Activated gamma-delta T cell treated with Interleukin-2 at 50 U/mL for 16 hours (primary cell): ENCODE data around the gene CACNA1D.

Experiments
- DNase-seq: peaks from one replicate; pipeline ENCODE4 v3.0.0-alpha.2; 2020

The CACNA1D gene

GRCh38 chr3:53800041-53800906, 305.9 kb downstream of the CACNA1D start:
- DNase-seq = no peak

- no peak for DNase-seq
Measured at GRCh38 chr3:53801319-53801718, 306.9 kb downstream of the CACNA1D start.

GRCh38 chr3:53802256-53802880, 308.0 kb downstream of the CACNA1D start:
- DNase-seq = no peak

- no peak for DNase-seq
Measured at GRCh38 chr3:53803124-53803815, 308.9 kb downstream of the CACNA1D start.

- no peak for DNase-seq
Measured at GRCh38 chr3:53803816-53804695, 309.6 kb downstream of the CACNA1D start.

GRCh38 chr3:53804697-53805462, 310.5 kb downstream of the CACNA1D start:
- no peak for DNase-seq

- no peak for DNase-seq
Measured at GRCh38 chr3:53805463-53806159, 311.2 kb downstream of the CACNA1D start.

GRCh38 chr3:53806182-53807116, 312.0 kb downstream of the CACNA1D start:
- DNase-seq = no peak

- DNase-seq = no peak
Measured at GRCh38 chr3:53807117-53807810, 312.9 kb downstream of the CACNA1D start.

- no peak for DNase-seq
Measured at GRCh38 chr3:53808496-53808895, 314.1 kb downstream of the CACNA1D start.

- DNase-seq = no peak
Measured at GRCh38 chr3:53809267-53809666, 314.9 kb downstream of the CACNA1D start.

GRCh38 chr3:53809764-53810400, 315.5 kb downstream of the CACNA1D start:
- no peak for DNase-seq

- no peak for DNase-seq
Measured at GRCh38 chr3:53811143-53811927, 316.9 kb downstream of the CACNA1D start.

- no peak for DNase-seq
Measured at GRCh38 chr3:53812434-53812833, 318.0 kb downstream of the CACNA1D start.

GRCh38 chr3:53813229-53813628, 318.8 kb downstream of the CACNA1D start:
- DNase-seq = no peak

GRCh38 chr3:53813876-53814275, 319.5 kb downstream of the CACNA1D start:
- DNase-seq = no peak

GRCh38 chr3:53815067-53815466, 320.7 kb downstream of the CACNA1D start:
- DNase-seq = no peak

- DNase-seq = no peak
Measured at GRCh38 chr3:53815651-53816050, 321.2 kb downstream of the CACNA1D start.
